Skeletal muscle satellite cell (primary cell): ENCODE results near the gene NEURL1.
A peak's percentile ranks its signal among the peaks of the same experiment; 100 is the strongest.

Experiments used
- H3K27me3 ChIP-seq: 2 replicates; pipeline ENCODE4 v1.7.0; 2013; ENCODE audit warnings: low read length; ENCODE audit not compliant: control insufficient read depth, insufficient read depth
- H3K36me3 ChIP-seq: 2 replicates; pipeline ENCODE4 v1.7.0; 2013; ENCODE audit warnings: mild to moderate bottlenecking, control low read depth, low read length; ENCODE audit not compliant: insufficient read depth
- H3K4me1 ChIP-seq: 2 replicates; pipeline ENCODE4 v1.7.0; 2013; ENCODE audit warnings: low read length; ENCODE audit not compliant: control insufficient read depth, insufficient read depth
- H3K4me2 ChIP-seq: 2 replicates; pipeline ENCODE4 v1.7.0; 2013; ENCODE audit warnings: mild to moderate bottlenecking, low read length
- H3K4me3 ChIP-seq: 2 replicates; pipeline ENCODE4 v1.7.0; 2013; ENCODE audit warnings: low read length
- H3K9ac ChIP-seq: 2 replicates; pipeline ENCODE4 v1.7.0; 2013; ENCODE audit warnings: mild to moderate bottlenecking, low read depth, low read length, moderate library complexity
- H3K9me3 ChIP-seq: replicated peaks from 2 replicates; pipeline ENCODE4 v1.7.0; 2013; ENCODE audit warnings: mild to moderate bottlenecking, control low read depth, low read length

The NEURL1 gene

GRCh38 chr10:103584216-103585010 lies 90.9 kb downstream of the NEURL1 start:
- H3K9ac ChIP-seq: no peak overlapping the region
- H3K4me2 ChIP-seq: peak overlapping the region; percentile 65
- H3K9me3 ChIP-seq: no peaks in the 10 kb centered on the region
- H3K27me3 ChIP-seq: peaks cover 53% of the 10 kb centered on the region
- no peaks in the 10 kb centered on the region for H3K36me3 ChIP-seq
- peak overlapping the region; percentile 42 for H3K4me3 ChIP-seq
- no peaks in the 10 kb centered on the region for H3K4me1 ChIP-seq

- H3K9ac ChIP-seq: no peak overlapping the region
- H3K27me3 ChIP-seq: peaks cover 54% of the 10 kb centered on the region
- no peaks in the 10 kb centered on the region for H3K36me3 ChIP-seq
- H3K4me1 ChIP-seq: no peaks in the 10 kb centered on the region
- H3K4me2 ChIP-seq: no peak overlapping the region
- no peaks in the 10 kb centered on the region for H3K9me3 ChIP-seq
- no peak overlapping the region for H3K4me3 ChIP-seq
Measured at GRCh38 chr10:103585011-103585405, 91.5 kb downstream of the NEURL1 start.

DNA sequence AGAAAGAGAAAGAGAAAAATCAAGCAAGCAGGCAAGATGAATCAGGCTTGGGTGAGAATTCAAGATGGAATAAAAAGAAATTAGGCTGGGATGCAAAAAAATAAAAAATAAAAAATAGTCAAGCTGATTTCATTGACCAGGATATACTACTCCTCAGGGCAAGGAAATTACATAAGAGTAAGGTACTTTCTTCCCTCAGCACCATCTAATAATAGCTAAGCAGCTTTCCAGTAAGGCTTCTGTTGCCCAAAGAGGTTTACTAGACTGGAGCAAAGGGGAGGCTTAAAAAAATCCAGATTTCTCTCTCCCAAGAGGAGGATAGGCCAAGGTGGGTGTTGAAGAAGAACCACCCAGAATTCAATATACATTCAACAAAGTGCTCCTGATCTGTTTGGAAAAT lies 93.6 kb downstream of the NEURL1 start:
- Histone ChIP-seq H3K9me3 (no peaks in the 10 kb centered on the region), H3K4me1 (no peaks in the 10 kb centered on the region), H3K36me3 (no peaks in the 10 kb centered on the region), H3K27me3 (peaks cover 36% of the 10 kb centered on the region), H3K4me2 (no peak overlapping the region), H3K9ac (no peak overlapping the region), H3K4me3 (no peak overlapping the region)

DNA sequence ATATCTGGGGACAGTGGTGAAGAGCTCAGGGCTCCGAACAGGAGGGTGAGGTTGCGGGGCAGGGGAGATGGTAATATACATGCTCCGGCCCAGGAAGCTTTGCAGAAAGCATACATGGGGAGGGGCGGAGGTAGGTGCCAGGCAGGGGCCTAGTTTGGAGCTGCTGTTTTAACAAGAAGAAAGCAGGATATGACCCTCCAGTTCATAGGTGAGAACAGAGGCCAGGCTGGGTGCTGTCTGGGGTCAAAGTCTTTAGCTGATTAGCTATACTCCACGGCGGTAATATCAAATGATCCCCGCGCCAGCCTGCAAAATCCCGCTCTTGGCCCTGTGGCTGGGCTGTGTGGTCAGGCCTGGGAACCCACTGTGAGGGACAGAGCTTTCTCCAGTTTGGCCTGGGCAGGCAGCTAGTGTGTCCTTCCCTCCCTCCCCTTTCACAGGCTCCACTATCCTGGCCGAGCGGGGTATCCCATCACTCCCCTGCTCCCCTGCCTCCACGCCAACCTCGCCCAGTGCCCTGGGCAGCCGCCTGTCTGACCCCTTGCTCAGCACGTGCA lies 95.6 kb downstream of the NEURL1 start:
- Histone ChIP-seq H3K4me2 (no peak overlapping the region), H3K4me3 (no peak overlapping the region), H3K9ac (no peak overlapping the region), H3K27me3 (peaks cover 17% of the 10 kb centered on the region), H3K9me3 (no peaks in the 10 kb centered on the region), H3K4me1 (no peaks in the 10 kb centered on the region), H3K36me3 (no peaks in the 10 kb centered on the region)

DNA sequence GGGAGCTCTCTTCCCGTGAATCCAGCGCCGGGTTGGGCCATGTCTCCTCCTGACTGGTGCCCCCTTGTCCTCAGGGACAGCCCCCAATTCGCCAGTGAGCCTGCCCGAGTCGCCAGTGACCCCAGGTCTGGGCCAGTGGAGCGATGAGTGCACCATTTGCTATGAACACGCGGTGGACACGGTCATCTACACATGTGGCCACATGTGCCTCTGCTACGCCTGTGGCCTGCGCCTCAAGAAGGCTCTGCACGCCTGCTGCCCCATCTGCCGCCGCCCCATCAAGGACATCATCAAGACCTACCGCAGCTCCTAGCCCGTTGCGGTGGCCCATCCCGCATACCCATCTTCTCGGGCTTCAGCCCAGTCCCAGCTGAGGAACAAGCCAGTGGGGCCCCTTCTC lies 96.6 kb downstream of the NEURL1 start:
- Histone ChIP-seq H3K27me3 (peaks cover 8% of the 10 kb centered on the region), H3K9ac (no peak overlapping the region), H3K9me3 (no peaks in the 10 kb centered on the region), H3K4me2 (no peak overlapping the region), H3K4me3 (no peak overlapping the region), H3K36me3 (no peaks in the 10 kb centered on the region), H3K4me1 (no peaks in the 10 kb centered on the region)

- no peaks in the 10 kb centered on the region for H3K4me1 ChIP-seq
- no peaks in the 10 kb centered on the region for H3K9me3 ChIP-seq
- H3K4me2 ChIP-seq: no peak overlapping the region
- H3K27me3 ChIP-seq: peaks cover 6% of the 10 kb centered on the region
- H3K9ac ChIP-seq: no peak overlapping the region
- no peak overlapping the region for H3K4me3 ChIP-seq
- H3K36me3 ChIP-seq: no peaks in the 10 kb centered on the region
Measured at GRCh38 chr10:103590744-103591291, 97.3 kb downstream of the NEURL1 start.

GRCh38 chr10:103592186-103593021 lies 98.9 kb downstream of the NEURL1 start:
- Histone ChIP-seq H3K4me2 (no peak overlapping the region), H3K27me3 (peaks cover 6% of the 10 kb centered on the region), H3K4me1 (no peaks in the 10 kb centered on the region), H3K9me3 (no peaks in the 10 kb centered on the region), H3K4me3 (no peak overlapping the region), H3K9ac (no peak overlapping the region), H3K36me3 (no peaks in the 10 kb centered on the region)

- Histone ChIP-seq H3K9me3 (no peaks in the 10 kb centered on the region), H3K27me3 (peaks cover 6% of the 10 kb centered on the region), H3K36me3 (no peaks in the 10 kb centered on the region), H3K4me3 (no peak overlapping the region), H3K4me1 (no peaks in the 10 kb centered on the region), H3K9ac (no peak overlapping the region), H3K4me2 (no peak overlapping the region)
Measured at GRCh38 chr10:103593022-103593570, 99.6 kb downstream of the NEURL1 start.

GRCh38 chr10:103595933-103596726 lies 102.6 kb downstream of the NEURL1 start:
- Histone ChIP-seq H3K27me3 (peaks cover under 1% of the 10 kb centered on the region), H3K9me3 (no peaks in the 10 kb centered on the region), H3K9ac (no peak overlapping the region), H3K36me3 (no peaks in the 10 kb centered on the region), H3K4me3 (no peak overlapping the region), H3K4me2 (no peak overlapping the region), H3K4me1 (no peaks in the 10 kb centered on the region)

DNA sequence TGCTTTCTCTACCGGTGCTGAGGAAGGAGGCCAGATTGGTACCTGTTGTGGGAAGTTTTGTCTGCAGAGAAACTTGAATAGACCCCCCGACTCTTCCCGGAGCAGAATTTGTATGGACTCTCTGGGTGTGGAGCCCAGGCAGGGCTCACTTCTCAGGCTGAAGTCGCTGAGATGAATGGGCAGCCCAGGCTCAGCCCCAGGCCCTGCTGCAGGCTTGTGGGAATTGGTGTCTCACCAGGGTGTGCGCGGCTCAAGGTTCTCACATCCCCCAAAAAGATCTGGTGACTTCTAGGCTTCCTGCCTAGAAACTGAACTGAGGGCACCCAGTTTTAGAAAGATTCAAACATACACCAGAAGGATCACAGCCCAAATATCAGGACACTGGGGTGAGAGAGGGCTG lies 103.5 kb downstream of the NEURL1 start:
- no peak overlapping the region for H3K9ac ChIP-seq
- H3K27me3 ChIP-seq: no peaks in the 10 kb centered on the region
- H3K4me1 ChIP-seq: no peaks in the 10 kb centered on the region
- peaks cover 8% of the 10 kb centered on the region for H3K36me3 ChIP-seq
- no peak overlapping the region for H3K4me2 ChIP-seq
- no peaks in the 10 kb centered on the region for H3K9me3 ChIP-seq
- no peak overlapping the region for H3K4me3 ChIP-seq
